Loucy (cell line): ENCODE data around the gene DHRSX.
"Not testable (repeated sequence)": the region's sequence is repeated elsewhere in the genome, so short reads cannot be mapped to it uniquely, and the experiment has no call there.

ENCODE experiments used
- H2AFZ ChIP-seq: fragments of 200-600 bp; sonication (generic); 2 replicates; pipeline ENCODE4 v1.6.0; 2016; ENCODE audit warnings: antibody characterized with exemption, mild to moderate bottlenecking, low read length, moderate library complexity
- H3F3A ChIP-seq: fragments of 200-600 bp; 2 replicates; pipeline ENCODE4 v1.6.0; 2016; ENCODE audit warnings: antibody characterized with exemption, low read depth, mild to moderate bottlenecking
- H3K27me3 ChIP-seq: fragments of 200-600 bp; sonication (generic); 2 replicates; pipeline ENCODE4 v1.6.1; 2014; ENCODE audit warnings: low read length, mild to moderate bottlenecking; ENCODE audit not compliant: insufficient read depth, poor library complexity, severe bottlenecking
- H3K36me3 ChIP-seq: fragments of 200-600 bp; sonication (generic); 2 replicates; pipeline ENCODE4 v1.6.1; 2016; ENCODE audit warnings: low read length; ENCODE audit not compliant: insufficient read depth
- H3K4me1 ChIP-seq: fragments of 200-600 bp; sonication (generic); 2 replicates; pipeline ENCODE4 v1.5.1; 2014; ENCODE audit warnings: low read length, mild to moderate bottlenecking; ENCODE audit not compliant: insufficient read depth, poor library complexity, severe bottlenecking
- H3K4me2 ChIP-seq: fragments of 200-600 bp; sonication (generic); 2 replicates; pipeline ENCODE4 v1.6.0; 2014; ENCODE audit warnings: antibody characterized with exemption, low read length, low read depth, mild to moderate bottlenecking; ENCODE audit not compliant: poor library complexity, severe bottlenecking
- H3K4me3 ChIP-seq: fragments of 200-600 bp; sonication (generic); 2 replicates; pipeline ENCODE4 v1.5.1; 2014; ENCODE audit warnings: low read length, mild to moderate bottlenecking, mixed read lengths; ENCODE audit not compliant: poor library complexity, severe bottlenecking
- H3K79me2 ChIP-seq: fragments of 200-600 bp; sonication (generic); 2 replicates; pipeline ENCODE4 v1.6.1; 2014; ENCODE audit warnings: low read length; ENCODE audit not compliant: insufficient read depth
- H3K9ac ChIP-seq: fragments of 200-600 bp; sonication (generic); 2 replicates; pipeline ENCODE4 v1.6.0; 2014; ENCODE audit warnings: mild to moderate bottlenecking, low read depth, low read length, moderate library complexity; ENCODE audit not compliant: poor library complexity, severe bottlenecking
- H3K9me2 ChIP-seq: fragments of 200-600 bp; sonication (generic); replicated peaks from 2 replicates; pipeline ENCODE4 v1.6.1; 2016; ENCODE audit warnings: low read depth, low read length, mixed read lengths
- H3K9me3 ChIP-seq: fragments of 200-600 bp; sonication (generic); 2 replicates; pipeline ENCODE4 v1.6.1; 2014; ENCODE audit warnings: mild to moderate bottlenecking, antibody characterized with exemption, low read length, low read depth; ENCODE audit not compliant: insufficient read depth
- H4K20me1 ChIP-seq: fragments of 200-600 bp; sonication (generic); 2 replicates; pipeline ENCODE4 v1.6.0; 2014; ENCODE audit warnings: antibody characterized with exemption, low read length, mild to moderate bottlenecking; ENCODE audit not compliant: insufficient read depth, poor library complexity, severe bottlenecking
- EZH2phosphoT487 ChIP-seq: fragments of 200-600 bp; IDR thresholded peaks from 2 replicates; pipeline ENCODE4 v1.6.1; 2018; ENCODE audit warnings: antibody characterized with exemption, mild to moderate bottlenecking, moderate library complexity, borderline replicate concordance
- TF ChIP-seq, protein P1 (sequence below): fragments of 200-600 bp; sonication (generic); conservative IDR thresholded peaks from 2 replicates; pipeline ENCODE4 v1.5.1; 2014; ENCODE audit warnings: mild to moderate bottlenecking, antibody characterized with exemption, low read length

Gene DHRSX

DNA sequence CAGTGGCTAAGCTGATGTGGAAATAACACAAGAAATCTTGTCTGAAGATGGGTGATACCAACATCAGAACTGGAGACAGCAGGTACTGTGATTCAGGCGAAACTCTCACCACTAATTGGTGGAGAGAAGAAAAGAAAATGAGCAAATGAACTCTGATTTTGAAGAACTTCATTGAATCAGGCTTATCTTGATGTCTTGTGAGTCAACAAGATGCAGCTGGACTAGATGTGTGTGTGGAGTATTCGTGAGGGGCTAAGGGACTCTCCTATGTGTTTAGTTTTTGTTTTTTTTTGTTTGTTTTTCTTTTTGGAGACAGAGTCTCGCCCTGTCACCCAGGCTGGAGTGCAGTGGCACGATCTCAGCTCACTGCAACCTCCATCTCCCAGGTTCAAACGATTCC lies 131.6 kb downstream of the DHRSX start:
- Histone ChIP-seq H3K9me3 (no peaks in the 10 kb centered on the region), H2AFZ (no peak overlapping the region), H3K4me3 (no peak overlapping the region), H4K20me1 (no peaks in the 10 kb centered on the region), H3K4me2 (no peak overlapping the region), H3K9me2 (no peaks in the 10 kb centered on the region), H3K79me2 (no peaks in the 10 kb centered on the region), H3K36me3 (no peaks in the 10 kb centered on the region), H3K27me3 (no peaks in the 10 kb centered on the region), H3F3A (no peaks in the 10 kb centered on the region), H3K4me1 (no peaks in the 10 kb centered on the region), H3K9ac (no peak overlapping the region)
- no peak for TF ChIP-seq EZH2phosphoT487
- TF ChIP-seq, protein P1, sequence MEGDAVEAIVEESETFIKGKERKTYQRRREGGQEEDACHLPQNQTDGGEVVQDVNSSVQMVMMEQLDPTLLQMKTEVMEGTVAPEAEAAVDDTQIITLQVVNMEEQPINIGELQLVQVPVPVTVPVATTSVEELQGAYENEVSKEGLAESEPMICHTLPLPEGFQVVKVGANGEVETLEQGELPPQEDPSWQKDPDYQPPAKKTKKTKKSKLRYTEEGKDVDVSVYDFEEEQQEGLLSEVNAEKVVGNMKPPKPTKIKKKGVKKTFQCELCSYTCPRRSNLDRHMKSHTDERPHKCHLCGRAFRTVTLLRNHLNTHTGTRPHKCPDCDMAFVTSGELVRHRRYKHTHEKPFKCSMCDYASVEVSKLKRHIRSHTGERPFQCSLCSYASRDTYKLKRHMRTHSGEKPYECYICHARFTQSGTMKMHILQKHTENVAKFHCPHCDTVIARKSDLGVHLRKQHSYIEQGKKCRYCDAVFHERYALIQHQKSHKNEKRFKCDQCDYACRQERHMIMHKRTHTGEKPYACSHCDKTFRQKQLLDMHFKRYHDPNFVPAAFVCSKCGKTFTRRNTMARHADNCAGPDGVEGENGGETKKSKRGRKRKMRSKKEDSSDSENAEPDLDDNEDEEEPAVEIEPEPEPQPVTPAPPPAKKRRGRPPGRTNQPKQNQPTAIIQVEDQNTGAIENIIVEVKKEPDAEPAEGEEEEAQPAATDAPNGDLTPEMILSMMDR, result no peak

DNA sequence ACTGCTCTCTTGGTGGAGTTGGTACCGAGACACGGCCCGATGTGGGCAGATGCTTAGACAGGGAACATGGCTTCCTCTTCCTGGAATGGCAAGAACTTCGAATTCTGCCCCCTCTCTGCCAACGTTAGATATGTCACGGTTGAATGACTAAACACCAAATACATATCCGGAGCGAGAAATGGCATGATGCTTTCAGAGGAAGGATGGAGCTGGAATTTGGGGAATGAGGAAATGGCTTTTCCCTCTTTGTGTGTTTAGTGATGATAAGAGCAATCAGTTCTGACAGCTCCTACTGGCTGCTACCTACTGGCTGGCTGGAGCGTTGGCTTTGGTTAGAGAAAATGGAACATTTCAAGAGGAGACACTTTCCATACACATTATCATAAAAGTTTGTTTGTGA lies 140.0 kb downstream of the DHRSX start:
- Histone ChIP-seq H3K36me3 (no peaks in the 10 kb centered on the region), H3K9me3 (no peaks in the 10 kb centered on the region), H3K4me2 (no peak overlapping the region), H3K9me2 (no peaks in the 10 kb centered on the region), H3K9ac (no peak overlapping the region), H3K79me2 (no peaks in the 10 kb centered on the region), H3K4me1 (no peaks in the 10 kb centered on the region), H2AFZ (no peak overlapping the region), H4K20me1 (no peaks in the 10 kb centered on the region), H3K27me3 (no peaks in the 10 kb centered on the region), H3K4me3 (no peak overlapping the region), H3F3A (no peaks in the 10 kb centered on the region)
- TF ChIP-seq, protein P1, result no peak
- TF ChIP-seq EZH2phosphoT487, result no peak

DNA sequence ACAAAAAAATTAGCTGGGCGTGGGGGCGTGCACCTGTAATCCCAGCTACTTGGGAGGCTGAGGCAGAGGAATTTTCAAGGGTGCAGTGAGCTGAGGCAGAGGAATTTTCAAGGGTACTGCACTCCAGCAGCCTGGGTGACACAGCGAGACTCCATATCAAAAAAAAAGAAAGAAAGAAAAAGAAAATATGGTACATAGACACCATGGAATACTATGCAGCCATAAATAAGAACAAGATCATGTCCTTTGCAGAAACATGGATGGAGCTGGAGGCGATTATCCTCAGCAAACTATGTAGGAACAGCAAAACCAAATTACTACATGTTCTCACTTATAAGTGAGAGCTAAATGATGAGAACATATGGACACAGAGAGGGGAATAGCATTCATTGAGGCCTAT lies 141.3 kb downstream of the DHRSX start:
- not testable (repeated sequence) for H3K9ac ChIP-seq, H2AFZ ChIP-seq, H3K9me3 ChIP-seq, H3K36me3 ChIP-seq, H3K9me2 ChIP-seq, H3K4me3 ChIP-seq, H4K20me1 ChIP-seq, H3K4me1 ChIP-seq, H3K79me2 ChIP-seq, H3F3A ChIP-seq, H3K27me3 ChIP-seq, H3K4me2 ChIP-seq
